Measurements from ENCODE around the gene RNF34. TPM values are rescaled to one million over a fixed set of nuclear protein-coding genes. Genes with fewer than 3 reads are reported as not detected.

Gene RNF34
- total RNA-seq, 4 donors from 2014 or later: 46.8 to 63.2 (median 49.8) TPM

- in situ Hi-C loops (cut with MboI; ENCODE audit: low pct_ligation_motif_present in 1 of 4, low pct_unique_long_range_greater_than_20kb in 1 of 4, low sequenced_read_pairs in 3 of 4) (no loop called here), intact Hi-C loops (cut with DNase I; ENCODE audit: low total_unique reads) (no loop called here)
- no peak for TF ChIP-seq EP300 (IDR thresholded peaks at IDR 0.05; ENCODE audit: low read depth)
- no peak for TF ChIP-seq POLR2AphosphoS5 (IDR thresholded peaks at IDR 0.05)
- TF ChIP-seq CTCF (IDR thresholded peaks at IDR 0.05): no peak
- TF ChIP-seq POLR2A (IDR thresholded peaks at IDR 0.05): no peak
- H3K4me1 ChIP-seq: peaks cover 0 to 16% (median 13%) of the 10 kb centered on the region in 4 donors
- H3K9me3 ChIP-seq: no peaks in the 10 kb centered on the region
- H3K4me3 ChIP-seq: no peak overlapping the region
- no peaks in the 10 kb centered on the region for H3K36me3 ChIP-seq
- no peaks in the 10 kb centered on the region for H3K27me3 ChIP-seq
- no peak for DNase-seq
- H3K27ac ChIP-seq: no peak overlapping the region
- WGBS, 2 donors (ENCODE audit: low coverage in 1 of 2): 85 to 86% methylated on average over 5 to 6 of the region's 6 CpGs
These were observed 44.1 kb upstream of the RNF34 start for GRCh38 chr12:121355818-121356217.

- in situ Hi-C loops (cut with MboI; ENCODE audit: low pct_ligation_motif_present in 1 of 4, low pct_unique_long_range_greater_than_20kb in 1 of 4, low sequenced_read_pairs in 3 of 4) (no loop called here), intact Hi-C loops (cut with DNase I; ENCODE audit: low total_unique reads) (no loop called here)
- 87% methylated on average over 3 of the region's 3 CpGs; no CpG with 5 or more reads in 1 of the 2 donors for WGBS, 2 donors (ENCODE audit: low coverage in 1 of 2)
- Histone ChIP-seq H3K27ac (no peak overlapping the region), H3K9me3 (no peaks in the 10 kb centered on the region), H3K27me3 (no peaks in the 10 kb centered on the region), H3K4me3 (no peak overlapping the region), H3K4me1 (peaks cover 0 to 9% (median 5%) of the 10 kb centered on the region in 4 donors), H3K36me3 (no peaks in the 10 kb centered on the region)
- no peak for TF ChIP-seq CTCF (IDR thresholded peaks at IDR 0.05)
- TF ChIP-seq POLR2AphosphoS5 (IDR thresholded peaks at IDR 0.05): no peak
- no peak for TF ChIP-seq EP300 (IDR thresholded peaks at IDR 0.05; ENCODE audit: low read depth)
- no peak for TF ChIP-seq POLR2A (IDR thresholded peaks at IDR 0.05)
- DNase-seq: no peak
These were observed 43.3 kb upstream of the RNF34 start for GRCh38 chr12:121356657-121357056.

- Histone ChIP-seq H3K27me3 (no peaks in the 10 kb centered on the region), H3K36me3 (no peaks in the 10 kb centered on the region), H3K9me3 (no peaks in the 10 kb centered on the region), H3K4me3 (no peak overlapping the region), H3K4me1 (peaks cover 0 to 9% (median 5%) of the 10 kb centered on the region in 4 donors), H3K27ac (no peak overlapping the region)
- in situ Hi-C loops (cut with MboI; ENCODE audit: low pct_ligation_motif_present in 1 of 4, low pct_unique_long_range_greater_than_20kb in 1 of 4, low sequenced_read_pairs in 3 of 4) (no loop called here), intact Hi-C loops (cut with DNase I; ENCODE audit: low total_unique reads) (no loop called here)
- no peak for TF ChIP-seq CTCF (IDR thresholded peaks at IDR 0.05)
- no peak for TF ChIP-seq EP300 (IDR thresholded peaks at IDR 0.05; ENCODE audit: low read depth)
- TF ChIP-seq POLR2A (IDR thresholded peaks at IDR 0.05): no peak
- TF ChIP-seq POLR2AphosphoS5 (IDR thresholded peaks at IDR 0.05): no peak
- 74 to 100% methylated on average over 1 to 4 of the region's 4 CpGs for WGBS, 2 donors (ENCODE audit: low coverage in 1 of 2)
- DNase-seq: no peak
These were observed 42.6 kb upstream of the RNF34 start for GRCh38 chr12:121357331-121357730.

GRCh38 chr12:121358073-121358472 lies 41.8 kb upstream of the RNF34 start:
- no peak for DNase-seq

More at GRCh38 chr12:121358073-121358472, 41.8 kb upstream of the RNF34 start:
- Histone ChIP-seq H3K4me3 (no peak overlapping the region), H3K27ac (no peak overlapping the region), H3K4me1 (peaks cover 0 to 6% (median 2%) of the 10 kb centered on the region in 4 donors), H3K9me3 (no peaks in the 10 kb centered on the region), H3K36me3 (no peaks in the 10 kb centered on the region), H3K27me3 (no peaks in the 10 kb centered on the region)
- in situ Hi-C loops (cut with MboI; ENCODE audit: low pct_ligation_motif_present in 1 of 4, low pct_unique_long_range_greater_than_20kb in 1 of 4, low sequenced_read_pairs in 3 of 4): no loop called here
- intact Hi-C loops (cut with DNase I; ENCODE audit: low total_unique reads): no loop called here
- WGBS, 2 donors (ENCODE audit: low coverage in 1 of 2): 41 to 44% methylated on average over 3 of the region's 3 CpGs
- TF ChIP-seq EP300 (IDR thresholded peaks at IDR 0.05; ENCODE audit: low read depth) (no peak), CTCF (IDR thresholded peaks at IDR 0.05) (no peak), POLR2A (IDR thresholded peaks at IDR 0.05) (no peak), POLR2AphosphoS5 (IDR thresholded peaks at IDR 0.05) (no peak)
